GM12878 (cell line): ENCODE data around the gene NFKBIA. TPM values are rescaled to one million over a fixed set of nuclear protein-coding genes. Genes with fewer than 3 reads are reported as not detected.
A peak's percentile ranks its signal among the peaks of the same experiment; 100 is the strongest.

Source experiments
- ATAC-seq: fragments of 200-7000 bp; cut with Tn5 transposase; 3 replicates; pipeline ENCODE4 v1.9.1; 2020; ENCODE audit warnings: mild to moderate bottlenecking, moderate library complexity
- BruUV-seq: library from RNA; stranded (reverse); fragments of 400-500 nt; replicated peaks from 2 replicates; lab custom pipeline; 2021; lab: Mats Ljungman, UMichigan
- CTCF ChIA-PET: fragments of 300-600 bp; sonication (Branson Sonifier 250); formaldehyde crosslinking; extraction: SDS; loops from one replicate; lab custom pipeline; 2021; ENCODE audit warnings: inconsistent platforms; lab: Yijun Ruan, JAX
- POLR2A ChIA-PET: fragments of 350-600 bp; formaldehyde crosslinking; extraction: SDS; loops from one replicate; lab custom pipeline; 2021; ENCODE audit warnings: inconsistent platforms; lab: Charles Lee
- RAD21 ChIA-PET: fragments of 300-600 bp; sonication (Branson Sonifier 250); formaldehyde crosslinking; loops from one replicate; lab custom pipeline; 2023; ENCODE audit warnings: antibody characterized with exemption; ENCODE audit not compliant: unreplicated experiment; lab: Charles Lee
- SMC1A ChIA-PET: fragments of 300-600 bp; sonication (Branson Sonifier 250); formaldehyde crosslinking; loops from one replicate; lab custom pipeline; 2023; ENCODE audit not compliant: unreplicated experiment, uncharacterized antibody; lab: Charles Lee
- DNase-seq: peaks from one replicate; pipeline ENCODE4 v3.0.0-alpha.2; 2011; ENCODE audit warnings: low read depth, low spot score
- FAIRE-seq: peaks from 3 replicates; lab custom pipeline; 2011; peaks lifted over from hg19 to GRCh38; lab: Jason Lieb, UNC
- H2AFZ ChIP-seq: 2 replicates; pipeline ENCODE4 v1.6.0; 2011; ENCODE audit warnings: low read depth, low read length, control low read depth; ENCODE audit not compliant: control insufficient read depth
- H3K27ac ChIP-seq: 2 replicates; pipeline ENCODE4 v1.5.1; 2011; ENCODE audit warnings: control low read depth; ENCODE audit not compliant: control insufficient read depth, insufficient read depth
- H3K27me3 ChIP-seq, 2 experiments: replicated peaks in 1 of 2; 2 replicates each; pipeline versions ENCODE4 v1.6.0 to v1.6.1; 2011; ENCODE audit warnings: low read length in 1 of 2; ENCODE audit not compliant: control insufficient read depth in 2 of 2, insufficient read depth in 2 of 2
- H3K36me3 ChIP-seq, 2 experiments: 2 replicates each; pipeline ENCODE4 v1.5.1; 2011; ENCODE audit warnings: low read length in 1 of 2; ENCODE audit not compliant: control insufficient read depth in 2 of 2, insufficient read depth in 2 of 2
- H3K4me1 ChIP-seq: 2 replicates; pipeline ENCODE4 v1.6.1; 2011; ENCODE audit warnings: mild to moderate bottlenecking, low read length, moderate library complexity, mixed read lengths; ENCODE audit not compliant: control insufficient read depth, insufficient read depth
- H3K4me2 ChIP-seq: 2 replicates; pipeline ENCODE4 v1.6.0; 2011; ENCODE audit warnings: control low read depth; ENCODE audit not compliant: control insufficient read depth, insufficient read depth
- H3K4me3 ChIP-seq: fragments of 200-600 bp; sonication (generic); 2 replicates; pipeline ENCODE4 v1.5.1; 2016
- H3K79me2 ChIP-seq: 2 replicates; pipeline ENCODE4 v1.6.0; 2011; ENCODE audit warnings: low read length; ENCODE audit not compliant: control insufficient read depth, insufficient read depth
- H3K9ac ChIP-seq: 2 replicates; pipeline ENCODE4 v1.8.0; 2011; ENCODE audit warnings: low read length, control low read depth, mixed read lengths; ENCODE audit not compliant: control insufficient read depth, insufficient read depth
- H3K9me3 ChIP-seq: replicated peaks from 3 replicates; pipeline ENCODE4 v1.5.1; 2011; ENCODE audit warnings: mild to moderate bottlenecking, low read length; ENCODE audit not compliant: control insufficient read depth, insufficient read depth
- H4K20me1 ChIP-seq: 2 replicates; pipeline ENCODE4 v1.6.0; 2011; ENCODE audit not compliant: control insufficient read depth, insufficient read depth
- CBFB ChIP-seq: IDR thresholded peaks from 2 replicates; pipeline ENCODE4 v1.6.1; 2016; ENCODE audit warnings: antibody characterized with exemption, low read depth
- CHD2 ChIP-seq: IDR thresholded peaks from 2 replicates; pipeline ENCODE4 v1.6.1; 2011; ENCODE audit warnings: low read depth, low read length, improper control_type of control experiment, borderline replicate concordance
- CREM ChIP-seq: IDR thresholded peaks from 2 replicates; pipeline ENCODE4 v1.6.1; 2014; ENCODE audit warnings: antibody characterized with exemption, low read depth
- DPF2 ChIP-seq: fragments of 450-650 bp; IDR thresholded peaks from 2 replicates; pipeline ENCODE4 v1.6.1; 2017; ENCODE audit warnings: mild to moderate bottlenecking
- EP300 ChIP-seq, 2 experiments: fragments of 150-350 bp in 1 of 2; IDR thresholded peaks; 2 replicates each; pipeline ENCODE4 v1.6.1; 2011 to 2012; ENCODE audit warnings: low read depth in 2 of 2, low read length in 2 of 2, borderline replicate concordance in 1 of 2, improper control_type of control experiment in 1 of 2, inconsistent platforms in 1 of 2; ENCODE audit not compliant: control insufficient read depth in 1 of 2
- LARP7 ChIP-seq: fragments of 450-650 bp; IDR thresholded peaks from 2 replicates; pipeline ENCODE4 v1.6.1; 2017; ENCODE audit warnings: mild to moderate bottlenecking
- MEF2A ChIP-seq: IDR thresholded peaks from 2 replicates; pipeline ENCODE4 v1.6.1; 2011; ENCODE audit warnings: low read depth, mild to moderate bottlenecking, low read length, moderate library complexity; ENCODE audit not compliant: insufficient read depth
- NFYB ChIP-seq: IDR thresholded peaks from 2 replicates; pipeline ENCODE4 v1.6.1; 2011; ENCODE audit warnings: low read depth, mild to moderate bottlenecking, low read length, improper control_type of control experiment, moderate library complexity; ENCODE audit not compliant: insufficient read depth
- NRF1 ChIP-seq: conservative IDR thresholded peaks from 2 replicates; pipeline ENCODE4 v1.6.1; 2011; ENCODE audit warnings: mild to moderate bottlenecking, low read depth, low read length, improper control_type of control experiment
- PML ChIP-seq: IDR thresholded peaks from 2 replicates; pipeline ENCODE4 v1.6.1; 2012; ENCODE audit warnings: low read length, inconsistent platforms
- RB1 ChIP-seq: fragments of 450-650 bp; formaldehyde crosslinking; IDR thresholded peaks from 2 replicates; pipeline ENCODE4 v1.6.1; 2017; ENCODE audit warnings: mild to moderate bottlenecking, borderline replicate concordance
- RBBP5 ChIP-seq: fragments of 200-600 bp; sonication (generic); conservative IDR thresholded peaks from 2 replicates; pipeline ENCODE4 v1.6.1; 2016
- SPI1 ChIP-seq: IDR thresholded peaks from 2 replicates; pipeline ENCODE4 v1.6.1; 2011; ENCODE audit warnings: low read depth, mild to moderate bottlenecking, low read length, moderate library complexity, borderline replicate concordance; ENCODE audit not compliant: insufficient read depth
- ZBED1 ChIP-seq: IDR thresholded peaks from 2 replicates; pipeline ENCODE4 v1.6.1; 2016; ENCODE audit warnings: borderline replicate concordance
- ZNF24 ChIP-seq: fragments of 450-650 bp; IDR thresholded peaks from 2 replicates; pipeline ENCODE4 v1.6.1; 2017; ENCODE audit warnings: antibody characterized with exemption, mild to moderate bottlenecking
- ZNF384 ChIP-seq: IDR thresholded peaks from 2 replicates; pipeline ENCODE4 v1.6.1; 2012; ENCODE audit warnings: low read depth, mild to moderate bottlenecking, low read length, improper control_type of control experiment, borderline replicate concordance
- WGBS: methylation state at CpG from one replicate; pipeline ENCODE4 v1.1.6; 2016; ENCODE audit warnings: low lambda C conversion rate; ENCODE audit not compliant: insufficient replicate concordance, insufficient coverage; ENCODE audit errors: missing lambda C conversion rate; 5-methylcytosine and 5-hydroxymethylcytosine counted together
- in situ Hi-C: fragments of 300-500 bp; cut with MboI; formaldehyde crosslinking; loops from 9 replicates; pipeline ENCODE4 v1.14.3; 2018; ENCODE audit warnings: mixed read lengths
- intact Hi-C: fragments of 100-400 bp; cut with micrococcal nuclease; formaldehyde crosslinking; loops from one replicate; pipeline ENCODE4 v1.14.2; 2022; ENCODE audit not compliant: unreplicated experiment
- polyA plus RNA-seq, 11 experiments: library from polyadenylated mRNA; depleted of rRNA in 4 of 11; unstranded in 6 of 11; stranded (reverse) in 5 of 11; fragments of >200 nt; fragmentation: Nextera tagmentation in 4 of 11; fragmentation: Illumina TruSeq in 1 of 11; extraction: Ambion mirVana in 4 of 11; extraction: Trizol in 1 of 11; gene quantifications; 1 replicate in 1 of 11; 2 replicates in 10 of 11; pipeline versions ENCODE4 v1.2.1 to v1.2.3, GENCODE V29; 2011 to 2016; ENCODE audit warnings: inconsistent platforms in 2 of 11, missing spikeins in 2 of 11, low read depth in 1 of 11
- total RNA-seq, 4 experiments: library from RNA; depleted of rRNA in 3 of 4; stranded (reverse); fragments of >200 nt in 3 of 4; fragmentation: Illumina TruSeq in 1 of 4; extraction: Trizol in 1 of 4; gene quantifications; 2 replicates each; pipeline versions ENCODE4 v1.2.1 to v1.2.3, GENCODE V29; 2013 to 2021
- TF ChIP-seq, protein P1 (sequence below): fragments of 450-650 bp; IDR thresholded peaks from 2 replicates; pipeline ENCODE4 v1.6.1; 2017; ENCODE audit warnings: mild to moderate bottlenecking

NFKBIA gene
- total and polyA plus RNA-seq, 10 of the 15 experiments (the other 5 are each of a cell fraction or from before 2014, with no cell fraction given) = 123 to 419 (median 267) TPM

DNA sequence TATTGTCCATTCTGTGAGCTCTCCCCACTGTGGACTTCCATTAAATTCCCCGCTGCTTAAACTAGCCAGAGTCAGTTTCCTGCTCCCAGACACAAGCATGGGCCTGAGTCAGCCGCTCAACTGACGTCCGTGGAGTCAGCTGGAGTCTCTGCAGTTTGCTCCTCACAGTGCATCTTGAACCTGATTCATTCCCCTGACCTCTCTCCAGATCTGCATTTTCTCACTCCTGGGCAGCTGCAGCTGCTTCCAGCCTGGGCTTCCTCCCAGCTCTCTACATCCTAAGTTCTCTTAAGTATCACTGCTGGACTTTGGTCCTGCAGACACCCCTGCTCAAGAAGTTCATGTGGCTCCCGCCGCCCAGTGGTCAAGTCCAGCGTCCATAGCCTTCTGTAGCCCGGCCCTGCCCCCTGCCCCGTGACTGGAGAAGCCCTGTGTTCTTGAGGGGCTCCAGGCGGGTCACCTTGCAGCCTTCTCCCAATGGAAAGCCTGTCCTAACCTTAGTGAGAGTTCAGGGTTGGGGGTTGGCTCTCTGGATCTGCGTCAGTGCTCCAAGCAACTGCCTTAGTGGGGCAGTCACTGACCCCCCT is 20.0 kb downstream of the NFKBIA start:
- BruUV-seq = no TSS peak
- POLR2A ChIA-PET = no interaction called here
- no peaks in the 10 kb centered on the region for H3K9me3 ChIP-seq
- intact Hi-C loops (no loop called here), in situ Hi-C loops (no loop called here)
- CTCF ChIA-PET = interaction anchor here (1.5 kb wide), 1 partner anchor 21 kb away, joined by 3 read pairs; no protein-coding TSS in a partner anchor
- no peaks in the 10 kb centered on the region for H3K36me3 ChIP-seq
- H3K9ac ChIP-seq = no peak overlapping the region
- no peaks in the 10 kb centered on the region for H3K79me2 ChIP-seq
- ATAC-seq = peak; percentile 26; the same call in 2 of the 3 replicates
- DNase-seq = no peak
- no peak overlapping the region for H2AFZ ChIP-seq
- H3K27me3 ChIP-seq = no peaks in the 10 kb centered on the region
- WGBS = 55% methylated on average over 11 of the region's 11 CpGs
- no peaks in the 10 kb centered on the region for H3K4me1 ChIP-seq
- TF ChIP-seq SPI1 = no peak
- TF ChIP-seq ZNF384 = no peak
- no peak for TF ChIP-seq RBBP5
- TF ChIP-seq NFYB = no peak
- no peak for TF ChIP-seq RB1
- TF ChIP-seq ZNF24 = no peak
- no peak for TF ChIP-seq MEF2A
- no peak for TF ChIP-seq LARP7
- no peak for TF ChIP-seq ZBED1
- TF ChIP-seq DPF2 = no peak
- TF ChIP-seq, protein P1, sequence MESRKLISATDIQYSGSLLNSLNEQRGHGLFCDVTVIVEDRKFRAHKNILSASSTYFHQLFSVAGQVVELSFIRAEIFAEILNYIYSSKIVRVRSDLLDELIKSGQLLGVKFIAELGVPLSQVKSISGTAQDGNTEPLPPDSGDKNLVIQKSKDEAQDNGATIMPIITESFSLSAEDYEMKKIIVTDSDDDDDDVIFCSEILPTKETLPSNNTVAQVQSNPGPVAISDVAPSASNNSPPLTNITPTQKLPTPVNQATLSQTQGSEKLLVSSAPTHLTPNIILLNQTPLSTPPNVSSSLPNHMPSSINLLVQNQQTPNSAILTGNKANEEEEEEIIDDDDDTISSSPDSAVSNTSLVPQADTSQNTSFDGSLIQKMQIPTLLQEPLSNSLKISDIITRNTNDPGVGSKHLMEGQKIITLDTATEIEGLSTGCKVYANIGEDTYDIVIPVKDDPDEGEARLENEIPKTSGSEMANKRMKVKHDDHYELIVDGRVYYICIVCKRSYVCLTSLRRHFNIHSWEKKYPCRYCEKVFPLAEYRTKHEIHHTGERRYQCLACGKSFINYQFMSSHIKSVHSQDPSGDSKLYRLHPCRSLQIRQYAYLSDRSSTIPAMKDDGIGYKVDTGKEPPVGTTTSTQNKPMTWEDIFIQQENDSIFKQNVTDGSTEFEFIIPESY = no peak
- no peak for TF ChIP-seq CBFB
- no peak for TF ChIP-seq EP300 (IDR thresholded peaks at IDR 0.05; ENCODE audit: borderline replicate concordance in 1 of 2, control insufficient read depth in 1 of 2, low read depth in 2 of 2, low read length in 2 of 2)
- no peak for TF ChIP-seq NRF1
- no peak for TF ChIP-seq CHD2
- no peak for TF ChIP-seq CREM
- no peak for TF ChIP-seq PML
- H3K27ac ChIP-seq = no peak overlapping the region
- FAIRE-seq = no peak
- RAD21 ChIA-PET = no interaction called here
- no peaks in the 10 kb centered on the region for H4K20me1 ChIP-seq
- H3K4me3 ChIP-seq = no peak overlapping the region
- SMC1A ChIA-PET = no interaction called here
- no peak overlapping the region for H3K4me2 ChIP-seq
